Cortex of kidney (tissue), 1 donor: Measurements from ENCODE around the gene THRAP3.

Experiments
- DNase-seq: peaks from one replicate; lab custom pipeline; 2025; lab: John Stamatoyannopoulos, UW

THRAP3 gene

DNA sequence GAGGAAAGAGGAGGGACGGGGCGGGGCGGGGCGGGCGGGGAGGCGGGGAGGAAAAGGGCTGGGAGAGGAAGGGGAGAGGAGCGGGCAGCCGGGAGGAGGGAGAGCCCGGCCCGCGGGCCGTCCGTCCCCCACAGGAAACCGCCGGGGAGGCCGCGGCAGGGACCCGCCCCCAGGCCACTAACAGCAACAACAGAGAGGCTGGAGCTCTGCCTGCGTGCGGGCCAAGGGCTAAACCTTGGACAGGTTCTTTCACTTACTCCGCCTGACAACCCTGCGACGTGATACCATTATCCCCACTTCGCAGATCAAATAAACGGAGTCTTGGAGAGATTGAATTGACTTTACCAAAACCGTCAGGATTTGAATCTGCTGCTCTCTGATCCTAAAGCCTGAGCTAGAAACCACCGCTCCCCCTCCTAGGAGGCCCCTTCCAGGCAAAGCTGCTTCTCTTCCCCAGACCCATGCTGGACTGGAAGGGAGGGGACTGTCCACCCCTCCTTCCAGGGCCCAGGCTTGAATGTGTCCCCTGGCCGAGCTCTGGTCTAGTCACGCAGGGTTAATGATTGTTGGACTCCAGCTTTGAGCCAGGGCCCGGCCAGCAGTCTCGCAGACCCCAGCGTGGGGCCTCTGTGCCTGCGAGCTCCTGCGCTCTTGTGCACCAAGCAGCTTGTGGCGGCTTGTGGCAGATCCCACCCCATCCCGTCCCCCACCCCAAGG lies 99.6 kb downstream of the THRAP3 start, which contains the start of gene EVA1B:
Gene EVA1B, minus strand, starts transcription at position 10 of the 717 bp plus-strand sequence. CDS start 608 bp downstream, outside the sequence.
- no peak for DNase-seq

DNA sequence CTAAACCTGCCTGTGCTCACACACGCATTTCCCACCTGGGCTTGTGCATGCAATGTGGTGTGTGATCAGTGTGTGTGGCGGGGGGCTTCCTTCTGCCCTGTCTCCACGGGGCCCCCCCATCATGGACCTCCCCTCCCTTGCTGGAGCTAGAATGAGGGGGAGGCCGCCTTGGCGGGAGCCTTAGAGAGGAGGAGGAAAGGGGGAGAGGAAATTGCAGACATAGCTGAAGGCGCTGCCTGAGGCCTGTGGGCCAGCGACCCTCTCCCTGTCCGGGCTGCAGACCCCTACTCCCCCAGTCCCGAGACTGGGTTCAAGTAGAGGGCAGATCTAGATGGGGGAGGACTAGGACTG lies 100.1 kb downstream of the THRAP3 start:
- no peak for DNase-seq

GRCh38 chr1:36326499-36326898 lies 102.3 kb downstream of the THRAP3 start:
- DNase-seq, result no peak

DNA sequence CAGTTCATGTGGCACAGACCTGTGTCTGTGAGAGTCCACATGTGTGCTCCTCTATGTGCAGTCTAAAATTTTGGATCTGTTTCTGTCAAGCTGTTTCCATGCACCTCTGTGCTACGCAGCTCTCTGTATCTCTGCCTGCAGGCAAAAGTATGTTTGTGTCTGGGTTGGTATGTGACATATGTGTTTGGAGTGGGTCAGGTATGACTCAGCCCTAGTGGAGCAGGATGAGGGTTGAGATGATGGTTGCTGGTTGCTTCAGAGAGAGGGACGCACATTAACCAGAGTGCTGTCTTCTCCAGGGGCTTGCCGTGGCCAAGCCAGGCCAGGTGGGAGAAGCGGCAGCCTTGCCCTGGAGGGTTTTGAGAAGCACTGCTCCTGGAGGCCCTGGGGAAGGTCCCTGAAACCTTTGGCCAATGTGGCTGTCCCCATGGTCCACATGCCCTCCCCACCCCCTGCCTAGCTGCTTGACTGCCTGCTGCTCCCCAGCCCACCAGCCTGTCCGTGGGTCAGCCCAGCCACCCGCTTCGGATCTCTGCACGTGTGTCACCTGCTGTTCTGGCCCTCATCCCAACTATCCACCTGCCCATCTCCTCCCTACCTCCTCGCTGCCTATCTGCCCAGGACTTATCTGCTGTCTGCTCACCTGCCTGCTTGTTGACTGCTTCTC lies 103.3 kb downstream of the THRAP3 start:
- DNase-seq, result no peak

- no peak for DNase-seq
Observed at GRCh38 chr1:36328088-36328480, 103.8 kb downstream of the THRAP3 start.

DNA sequence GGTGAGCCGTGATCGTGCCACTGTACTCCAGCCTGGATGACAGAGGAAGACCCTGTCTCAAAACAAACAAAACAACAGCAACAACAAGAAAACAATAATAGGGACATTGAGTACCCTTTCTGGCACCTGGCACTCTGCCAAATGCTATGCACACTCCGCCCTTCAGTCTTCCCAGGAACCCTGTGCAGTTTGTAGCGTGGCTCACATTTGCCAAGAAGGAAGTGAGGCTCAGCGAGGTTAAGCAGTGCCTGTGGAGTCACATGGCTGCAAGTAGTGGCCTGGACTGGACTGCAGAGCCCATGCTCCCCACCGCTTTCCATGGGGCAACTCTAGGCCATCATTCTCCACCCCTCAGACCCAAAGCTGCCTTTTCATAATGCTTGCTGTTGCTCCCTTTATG lies 104.5 kb downstream of the THRAP3 start:
- DNase-seq, result no peak

DNA sequence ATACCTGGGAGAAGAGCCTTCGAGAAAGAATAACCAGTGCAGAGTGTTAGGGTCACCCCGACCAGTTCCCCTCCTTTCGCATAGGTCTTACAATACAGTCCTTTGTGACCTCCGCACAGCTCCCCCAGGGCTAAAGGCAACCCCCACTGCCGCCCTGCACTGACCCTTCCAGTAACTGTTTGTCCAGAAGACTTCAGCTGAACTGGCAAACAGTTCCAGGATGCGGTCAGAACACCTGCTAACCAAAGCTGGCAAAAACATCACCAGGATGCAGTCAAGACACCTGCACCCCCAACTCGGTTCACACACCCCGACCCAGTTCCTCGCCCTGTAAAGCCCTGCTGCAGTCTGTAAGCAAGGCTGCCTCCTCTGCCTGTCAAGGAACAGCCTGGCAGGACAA lies 105.6 kb downstream of the THRAP3 start:
- DNase-seq, result no peak

GRCh38 chr1:36330940-36331339 lies 106.7 kb downstream of the THRAP3 start:
- DNase-seq, result no peak

DNA sequence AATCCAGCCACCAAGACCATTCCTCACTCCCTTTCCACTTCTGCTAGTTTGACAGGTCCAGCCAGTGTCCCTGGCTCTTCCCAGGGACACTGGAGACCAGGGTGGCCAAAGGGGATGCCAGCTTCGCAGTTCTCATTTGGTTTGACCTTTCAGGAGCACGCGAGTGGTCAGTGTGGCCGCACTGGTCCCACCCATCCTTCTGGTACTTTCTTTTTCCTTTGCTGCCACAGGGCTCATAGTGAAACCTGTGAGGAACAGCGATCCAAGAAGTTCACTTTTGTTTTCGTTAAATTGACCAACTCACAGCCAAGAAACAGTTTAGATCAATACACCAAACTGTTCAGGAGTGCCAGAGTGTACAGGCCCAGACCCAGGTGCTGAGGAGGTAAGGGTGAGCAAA lies 113.6 kb downstream of the THRAP3 start:
- DNase-seq, result no peak

GRCh38 chr1:36339215-36339614 lies 115.0 kb downstream of the THRAP3 start:
- DNase-seq, result no peak

DNA sequence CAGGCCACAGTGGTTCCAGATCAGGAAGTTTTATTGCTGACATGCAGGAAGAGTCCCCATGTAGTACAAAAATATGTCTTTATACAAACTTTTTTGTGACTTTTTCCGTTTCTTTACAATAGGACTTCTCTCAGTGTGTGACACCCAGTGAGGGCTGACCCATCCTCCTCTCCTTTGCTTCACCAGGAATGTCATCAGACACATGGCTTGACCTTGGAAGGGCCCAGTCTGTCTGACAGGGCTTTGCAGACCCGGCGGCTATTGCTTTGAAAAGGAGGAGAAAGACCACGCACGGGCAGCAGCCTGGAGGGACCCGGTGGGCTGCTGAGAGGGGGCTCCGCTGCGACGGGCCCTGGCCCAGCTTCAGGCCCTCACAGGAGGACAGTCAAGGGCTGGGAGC lies 115.4 kb downstream of the THRAP3 start:
- no peak for DNase-seq

DNA sequence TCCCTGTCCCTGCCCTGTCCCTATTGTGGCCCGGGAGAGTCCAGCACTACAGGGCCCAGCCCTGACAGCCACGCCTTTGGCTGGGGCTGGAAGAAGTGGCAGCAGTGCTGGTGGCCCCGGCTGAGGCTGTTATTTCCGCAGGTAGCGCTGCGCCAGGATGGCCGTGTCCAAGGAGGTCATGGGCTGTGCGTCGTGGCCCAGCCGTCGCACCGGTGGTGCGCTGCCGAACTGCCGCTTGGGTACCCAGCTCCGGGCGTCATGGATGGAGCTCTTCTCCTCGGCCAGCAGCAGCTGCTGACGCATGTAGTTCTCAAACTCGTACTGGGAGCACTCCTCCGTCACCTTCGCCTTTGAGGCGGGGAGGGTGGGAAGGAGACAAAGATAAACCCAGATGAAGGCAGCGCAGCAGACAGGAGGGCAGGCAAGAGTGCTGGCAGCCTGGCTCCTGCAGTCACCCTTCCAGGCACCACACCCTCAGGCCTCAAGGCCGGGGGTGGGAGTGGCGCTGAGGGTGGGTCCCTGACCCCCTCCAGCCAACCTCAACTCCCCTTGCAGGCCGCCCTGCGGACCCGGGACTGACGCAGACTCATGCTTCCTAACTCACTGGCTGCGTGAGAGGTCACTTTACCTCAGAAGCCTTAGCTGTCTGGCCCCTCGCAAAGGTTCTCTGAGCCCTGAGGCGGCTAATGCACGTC lies 117.5 kb downstream of the THRAP3 start:
- DNase-seq, result no peak

DNA sequence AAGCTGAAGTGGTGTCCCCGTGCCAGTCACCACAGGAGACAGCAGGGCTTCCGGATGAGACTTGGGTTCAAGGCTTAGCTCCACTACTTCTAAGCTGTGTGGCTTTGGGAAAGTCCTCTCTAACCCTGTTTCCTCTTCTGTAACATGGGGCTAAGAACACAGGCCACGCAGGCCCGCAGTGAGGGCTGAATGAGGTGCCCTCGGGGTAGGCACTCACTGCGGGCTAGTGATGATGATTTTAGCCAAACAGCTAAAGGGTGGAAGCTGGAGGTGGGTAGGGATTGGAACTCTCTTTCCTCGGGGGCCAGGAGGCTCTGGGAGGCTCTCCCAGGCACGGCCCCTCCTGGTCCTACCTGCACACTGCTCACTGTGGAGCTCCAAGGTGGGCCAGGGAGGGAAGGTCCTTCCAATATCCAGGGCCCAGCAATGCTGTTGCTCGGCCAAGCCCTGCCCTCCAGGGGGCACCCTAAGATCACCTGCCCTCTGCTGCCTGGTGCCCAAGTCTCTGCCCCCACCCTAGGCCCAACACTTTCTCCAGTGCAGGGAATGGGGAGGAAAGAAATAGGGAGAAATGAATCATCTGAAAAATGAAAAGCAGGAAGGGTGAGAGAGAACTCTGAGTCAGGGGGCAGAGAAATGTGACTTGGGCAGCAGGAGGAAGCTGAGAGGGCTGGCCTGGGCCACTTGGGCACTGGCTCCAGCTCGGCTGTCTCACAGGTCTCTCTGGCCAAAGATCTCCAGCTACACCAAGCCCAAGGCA lies 118.4 kb downstream of the THRAP3 start:
- DNase-seq, result no peak

GRCh38 chr1:36343651-36344394 lies 119.6 kb downstream of the THRAP3 start:
- no peak for DNase-seq

- no peak for DNase-seq
Observed at GRCh38 chr1:36344395-36344680, 120.1 kb downstream of the THRAP3 start.

DNA sequence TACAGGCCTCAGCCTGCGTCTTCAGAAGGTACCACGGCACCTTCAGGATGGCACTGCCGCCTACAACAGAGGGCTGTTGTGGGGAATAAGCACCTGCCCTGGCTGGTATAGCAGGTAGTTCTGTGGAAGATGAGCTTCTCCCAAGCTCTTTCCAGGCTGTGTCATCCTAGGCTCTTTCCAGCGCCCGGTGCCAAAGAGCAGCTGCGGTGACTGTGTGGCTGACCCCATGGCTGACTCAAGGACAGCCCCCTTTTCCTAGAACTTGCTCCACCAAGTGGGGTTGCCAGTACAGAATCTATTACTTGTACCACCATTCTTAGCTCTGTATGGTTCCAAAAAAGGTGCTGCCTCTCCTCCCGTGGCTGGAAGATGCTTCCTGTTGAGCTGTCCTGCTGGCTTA lies 121.1 kb downstream of the THRAP3 start:
- DNase-seq, result no peak

DNA sequence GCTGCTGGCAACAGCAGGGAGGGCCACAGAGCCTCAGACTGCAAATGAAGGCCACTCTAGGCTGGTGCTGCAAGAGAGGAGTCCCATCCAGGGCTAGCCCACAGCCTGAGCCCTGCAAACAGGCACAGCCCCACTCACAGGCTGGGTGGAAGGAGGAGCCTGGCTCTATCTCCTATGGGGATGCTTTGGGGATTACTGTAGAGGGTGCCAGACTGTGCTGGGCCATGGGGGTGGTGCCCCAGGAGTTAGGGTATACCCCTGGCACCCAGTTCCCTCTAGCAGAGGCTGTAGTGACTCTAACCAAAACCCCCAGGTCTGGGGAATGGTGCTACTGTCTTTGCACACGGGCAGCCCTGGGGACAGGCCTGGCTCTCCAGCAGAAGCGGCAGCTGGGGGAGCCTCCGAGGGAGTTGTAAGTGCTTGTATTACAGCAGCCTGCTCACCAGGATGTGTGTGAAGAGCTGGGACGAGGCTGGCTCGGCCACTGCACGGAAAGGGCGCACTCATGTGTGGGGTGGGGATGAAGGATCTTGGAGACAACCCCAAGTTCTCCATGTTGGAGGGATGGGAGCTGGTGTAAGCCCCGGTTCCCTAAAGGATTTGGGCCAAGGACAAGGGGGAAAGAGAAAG lies 122.6 kb downstream of the THRAP3 start:
- no peak for DNase-seq

- DNase-seq, result no peak
Observed at GRCh38 chr1:36349241-36349671, 125.0 kb downstream of the THRAP3 start.

GRCh38 chr1:36349839-36350238 lies 125.6 kb downstream of the THRAP3 start:
- DNase-seq, result no peak

- no peak for DNase-seq
Observed at GRCh38 chr1:36350659-36351226, 126.5 kb downstream of the THRAP3 start.
